Gastroesophageal sphincter (tissue), 4 donors: Measurements from ENCODE around the gene RNF126. TPM values are rescaled to one million over a fixed set of nuclear protein-coding genes. Genes with fewer than 3 reads are reported as not detected.
"Not testable (repeated sequence)": the region's sequence is repeated elsewhere in the genome, so short reads cannot be mapped to it uniquely, and the experiment has no call there.

Source experiments
- ATAC-seq: fragments of 150-250 bp; one replicate; pipeline ENCODE4 v1.9.1; 2016; ENCODE audit warnings: mild to moderate bottlenecking, moderate library complexity
- H3K27ac ChIP-seq, 4 donors: fragments of 200-600 bp; sonication (generic) in 3 of 4; 1 replicate in 3 of 4; 2 replicates in 1 of 4; pipeline ENCODE4 v1.5.1; 2016 to 2019
- H3K27me3 ChIP-seq: fragments of 200-600 bp; sonication (generic); one replicate; pipeline ENCODE4 v1.5.1; 2019
- H3K36me3 ChIP-seq, 2 donors: fragments of 200-600 bp; sonication (generic); one replicate each; pipeline ENCODE4 v1.5.1; 2019; ENCODE audit warnings: control low read depth in 1 of 2
- H3K4me1 ChIP-seq, 3 donors: fragments of 200-600 bp; sonication (generic); 1 replicate in 2 of 3; 2 replicates in 1 of 3; pipeline ENCODE4 v1.5.1; 2016 to 2019; ENCODE audit warnings: control low read depth in 2 of 3
- H3K4me3 ChIP-seq, 2 donors: fragments of 200-600 bp; sonication (generic); one replicate each; pipeline ENCODE4 v1.5.1; 2019; ENCODE audit warnings: mild to moderate bottlenecking in 1 of 2, moderate library complexity in 1 of 2
- H3K9me3 ChIP-seq, 3 donors: fragments of 200-600 bp; sonication (generic); one replicate each; pipeline ENCODE4 v1.5.1; 2017 to 2019; ENCODE audit warnings: control low read depth in 2 of 3
- EP300 ChIP-seq: sonication (generic); formaldehyde crosslinking; IDR thresholded peaks from one replicate; pipeline ENCODE4 v1.6.1; 2017; ENCODE audit warnings: antibody characterized with exemption, mild to moderate bottlenecking
- POLR2A ChIP-seq, 2 donors: fragments of 450-650 bp; IDR thresholded peaks; one replicate each; pipeline ENCODE4 v1.6.1; 2017; ENCODE audit warnings: antibody characterized with exemption in 2 of 2, mild to moderate bottlenecking in 2 of 2, moderate library complexity in 1 of 2
- POLR2AphosphoS5 ChIP-seq: sonication (generic); formaldehyde crosslinking; IDR thresholded peaks from one replicate; pipeline ENCODE4 v1.6.1; 2017; ENCODE audit warnings: antibody characterized with exemption
- WGBS, 2 donors: methylation state at CpG; one replicate each; pipeline ENCODE4 v1.1.5; 2018; ENCODE audit warnings: low coverage in 1 of 2; 5-methylcytosine and 5-hydroxymethylcytosine counted together
- total RNA-seq, 4 donors: library from RNA; depleted of rRNA; stranded (reverse); fragments of >200 nt; gene quantifications; one replicate each; pipeline ENCODE4 v1.1.0, GENCODE V29; 2016
- TF ChIP-seq, protein P1 (sequence below), 4 experiments: fragments of 200-600 bp in 2 of 4; fragments of 450-650 bp in 2 of 4; sonication (generic) in 1 of 4; IDR thresholded peaks; one replicate each; pipeline ENCODE4 v1.5.1; 2017 to 2019; ENCODE audit warnings: antibody characterized with exemption in 4 of 4, mild to moderate bottlenecking in 2 of 4, moderate library complexity in 2 of 4

RNF126 gene
- total RNA-seq, 4 donors from 2014 or later, result 47.7 to 57.9 (median 52.0) TPM

DNA sequence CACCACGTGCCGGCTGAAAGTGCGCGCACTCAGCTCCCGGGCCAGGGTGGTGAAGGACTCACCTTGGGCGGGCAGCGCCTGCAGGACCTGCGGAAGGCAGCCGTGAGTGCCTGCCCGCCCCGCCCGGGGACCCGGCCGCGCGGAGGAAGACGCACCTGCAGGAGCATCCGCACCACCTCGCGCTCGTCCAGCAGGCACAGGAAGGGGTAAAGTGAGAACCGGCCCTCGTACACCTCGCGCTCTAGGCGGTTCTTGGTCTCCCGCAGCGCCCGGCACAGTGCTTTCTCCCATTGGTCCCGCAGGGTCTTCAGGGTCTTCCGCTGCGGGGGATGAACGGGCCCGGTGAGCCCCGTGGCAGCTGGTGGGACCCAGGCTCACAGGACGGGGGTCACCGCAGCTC lies 40.3 kb downstream of the RNF126 start:
- Histone ChIP-seq H3K4me3 (no peak overlapping the region), H3K4me1 (no peaks in the 10 kb centered on the region), H3K27ac (no peak overlapping the region), H3K9me3 (no peaks in the 10 kb centered on the region), H3K36me3 (peaks cover 0 to 93% of the 10 kb centered on the region in 2 donors), H3K27me3 (peaks cover 9% of the 10 kb centered on the region)
- WGBS, 2 donors, result no CpG with 5 or more reads among the region's 37 CpGs
- TF ChIP-seq, protein P1, sequence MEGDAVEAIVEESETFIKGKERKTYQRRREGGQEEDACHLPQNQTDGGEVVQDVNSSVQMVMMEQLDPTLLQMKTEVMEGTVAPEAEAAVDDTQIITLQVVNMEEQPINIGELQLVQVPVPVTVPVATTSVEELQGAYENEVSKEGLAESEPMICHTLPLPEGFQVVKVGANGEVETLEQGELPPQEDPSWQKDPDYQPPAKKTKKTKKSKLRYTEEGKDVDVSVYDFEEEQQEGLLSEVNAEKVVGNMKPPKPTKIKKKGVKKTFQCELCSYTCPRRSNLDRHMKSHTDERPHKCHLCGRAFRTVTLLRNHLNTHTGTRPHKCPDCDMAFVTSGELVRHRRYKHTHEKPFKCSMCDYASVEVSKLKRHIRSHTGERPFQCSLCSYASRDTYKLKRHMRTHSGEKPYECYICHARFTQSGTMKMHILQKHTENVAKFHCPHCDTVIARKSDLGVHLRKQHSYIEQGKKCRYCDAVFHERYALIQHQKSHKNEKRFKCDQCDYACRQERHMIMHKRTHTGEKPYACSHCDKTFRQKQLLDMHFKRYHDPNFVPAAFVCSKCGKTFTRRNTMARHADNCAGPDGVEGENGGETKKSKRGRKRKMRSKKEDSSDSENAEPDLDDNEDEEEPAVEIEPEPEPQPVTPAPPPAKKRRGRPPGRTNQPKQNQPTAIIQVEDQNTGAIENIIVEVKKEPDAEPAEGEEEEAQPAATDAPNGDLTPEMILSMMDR (IDR thresholded peaks at IDR 0.05), result no peak
- TF ChIP-seq POLR2AphosphoS5 (no peak), EP300 (no peak), POLR2A (IDR thresholded peaks at IDR 0.05) (no peak)
- ATAC-seq, result no peak

GRCh38 chr19:621819-622218 lies 41.2 kb downstream of the RNF126 start:
- 80% methylated on average over 6 of the region's 24 CpGs; no CpG with 5 or more reads in 1 of the 2 donors for WGBS, 2 donors

GRCh38 chr19:621191-621590 lies 41.8 kb downstream of the RNF126 start:
- not testable (repeated sequence) for H3K9me3 ChIP-seq, H3K4me1 ChIP-seq, H3K4me3 ChIP-seq, H3K27ac ChIP-seq, ATAC-seq
- H3K36me3 ChIP-seq, result peaks cover 0 to 96% of the 10 kb centered on the region in 2 donors
- no CpG with 5 or more reads among the region's 48 CpGs for WGBS, 2 donors
- H3K27me3 ChIP-seq, result peaks cover 24% of the 10 kb centered on the region

More at GRCh38 chr19:621819-622218, 41.2 kb downstream of the RNF126 start:
- Histone ChIP-seq H3K9me3 (no peaks in the 10 kb centered on the region), H3K27me3 (peaks cover 18% of the 10 kb centered on the region), H3K4me1 (no peaks in the 10 kb centered on the region), H3K4me3 (no peak overlapping the region), H3K36me3 (peaks cover 0 to 95% of the 10 kb centered on the region in 2 donors), H3K27ac (no peak overlapping the region)
- ATAC-seq, result no peak
- TF ChIP-seq POLR2AphosphoS5 (no peak), POLR2A (IDR thresholded peaks at IDR 0.05) (no peak), EP300 (no peak)
- TF ChIP-seq, protein P1 (IDR thresholded peaks at IDR 0.05), result no peak

DNA sequence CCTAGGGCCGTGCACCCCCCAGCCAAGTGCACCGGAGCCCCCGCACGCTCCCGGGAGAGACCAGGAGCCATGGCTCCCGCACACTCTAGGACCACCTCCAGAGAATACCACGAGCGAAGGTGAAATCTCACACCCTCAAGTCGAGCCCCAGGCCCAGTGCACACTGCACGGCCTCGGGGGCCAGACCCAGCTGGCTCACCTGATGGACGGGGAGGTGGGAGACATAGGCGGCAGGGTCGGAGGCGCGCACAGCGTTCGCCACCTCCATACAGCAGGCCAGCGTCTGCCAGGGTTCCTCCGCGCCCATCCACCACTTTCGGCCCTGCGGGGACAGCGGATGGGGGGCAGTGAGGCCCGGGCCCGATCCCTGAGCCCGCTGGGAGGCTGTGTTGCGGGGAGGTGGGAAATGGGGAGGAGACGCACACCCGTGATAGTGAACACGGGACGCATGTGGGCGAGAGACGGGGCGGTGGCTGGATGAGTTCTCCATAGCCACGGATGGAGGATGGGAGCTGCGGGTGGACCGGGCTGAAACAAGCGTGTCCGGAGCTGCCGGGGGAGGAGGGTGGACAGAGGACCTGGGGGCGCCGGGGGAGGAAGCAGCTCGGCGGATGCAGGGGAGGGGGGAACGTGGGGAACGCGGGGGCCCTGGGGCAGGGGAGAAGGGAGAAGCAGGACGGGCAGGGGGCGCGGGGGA lies 42.7 kb downstream of the RNF126 start:
- ATAC-seq, result no peak
- Histone ChIP-seq H3K27me3 (peaks cover 25% of the 10 kb centered on the region), H3K36me3 (peaks cover 0 to 88% of the 10 kb centered on the region in 2 donors), H3K9me3 (no peaks in the 10 kb centered on the region), H3K4me1 (peaks cover 0 to 12% (median 0%) of the 10 kb centered on the region in 3 donors), H3K4me3 (no peak overlapping the region), H3K27ac (no peak overlapping the region)
- WGBS, 2 donors, result 95% methylated on average over 11 of the region's 51 CpGs; no CpG with 5 or more reads in 1 of the 2 donors
- no peak for TF ChIP-seq EP300
- no peak for TF ChIP-seq POLR2A (IDR thresholded peaks at IDR 0.05)
- TF ChIP-seq POLR2AphosphoS5, result no peak
- TF ChIP-seq, protein P1 (IDR thresholded peaks at IDR 0.05), result no peak

- whole genome bisulfite sequencing, 2 donors, result 93% methylated on average over 5 of the region's 47 CpGs; no CpG with 5 or more reads in 1 of the 2 donors
- Histone ChIP-seq H3K4me1 (peaks cover 0 to 12% (median 0%) of the 10 kb centered on the region in 3 donors), H3K4me3 (no peak overlapping the region), H3K9me3 (no peaks in the 10 kb centered on the region), H3K36me3 (peaks cover 0 to 79% of the 10 kb centered on the region in 2 donors), H3K27me3 (peaks cover 25% of the 10 kb centered on the region), H3K27ac (no peak overlapping the region)
- TF ChIP-seq, protein P1 (IDR thresholded peaks at IDR 0.05), result no peak
- no peak for TF ChIP-seq POLR2AphosphoS5
- no peak for TF ChIP-seq EP300
- no peak for TF ChIP-seq POLR2A (IDR thresholded peaks at IDR 0.05)
- no peak for ATAC-seq
Measured at GRCh38 chr19:619286-620002, 43.6 kb downstream of the RNF126 start.
